Measurements from ENCODE around the gene SFMBT1.

Gene SFMBT1

DNA sequence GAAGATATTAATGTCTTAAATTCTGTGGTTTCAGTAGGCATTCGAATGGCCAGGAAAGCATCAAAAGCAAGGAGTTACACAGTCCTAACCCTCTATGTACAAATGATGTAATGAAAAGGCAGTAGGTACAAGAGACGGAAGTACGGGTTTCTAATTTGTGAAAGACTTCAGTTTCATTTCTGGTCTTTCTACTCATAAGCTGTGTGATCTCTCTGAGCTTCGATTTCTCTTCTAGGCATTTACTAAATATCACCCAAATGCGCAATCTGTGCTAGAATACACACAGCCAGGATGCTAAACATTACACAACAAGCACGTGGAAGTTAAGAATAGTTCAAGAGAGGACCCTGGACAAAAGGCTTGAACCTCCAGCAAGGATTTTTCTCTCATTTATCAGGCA lies 130.6 kb downstream of the SFMBT1 start:
- no peak for ATAC-seq

DNA sequence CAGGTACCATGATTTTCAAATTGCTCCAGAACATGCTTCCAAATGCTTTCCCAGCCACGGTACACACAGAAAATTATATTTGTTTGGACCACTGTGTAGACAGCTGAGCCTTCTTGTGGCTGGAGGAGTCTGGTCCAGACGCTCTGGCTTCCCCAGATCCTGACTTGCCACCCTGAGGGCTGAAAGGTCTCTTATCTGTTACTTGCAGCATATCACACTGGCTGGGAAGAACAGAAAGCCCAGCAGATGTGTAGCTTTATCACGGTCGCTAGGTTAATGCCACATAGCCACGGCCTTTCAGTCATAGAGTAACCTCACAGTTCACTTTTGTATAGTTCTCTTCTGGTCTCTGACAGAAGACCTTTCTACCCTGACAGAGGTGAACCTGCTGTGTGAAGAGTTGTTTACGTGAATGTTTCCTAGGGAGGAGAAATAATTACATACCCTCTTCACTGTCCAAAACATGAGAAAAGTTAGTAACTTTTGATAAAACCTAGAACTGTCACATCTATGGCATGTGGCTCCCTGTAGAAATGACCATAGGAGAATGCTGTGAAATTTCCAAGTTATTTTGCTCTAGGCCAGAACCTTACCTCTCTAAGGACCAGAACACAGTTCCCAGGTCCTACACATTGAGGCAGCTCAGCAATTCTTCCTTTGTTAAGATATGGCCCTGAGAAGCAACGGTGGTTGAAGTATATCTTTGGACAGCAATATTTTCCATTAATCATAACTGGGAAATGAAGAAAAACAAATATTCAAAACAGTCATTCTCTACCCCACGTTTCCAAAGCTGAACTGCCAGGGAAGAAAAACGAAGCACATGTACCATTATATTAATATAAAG lies 132.8 kb downstream of the SFMBT1 start:
- ATAC-seq: no peak

DNA sequence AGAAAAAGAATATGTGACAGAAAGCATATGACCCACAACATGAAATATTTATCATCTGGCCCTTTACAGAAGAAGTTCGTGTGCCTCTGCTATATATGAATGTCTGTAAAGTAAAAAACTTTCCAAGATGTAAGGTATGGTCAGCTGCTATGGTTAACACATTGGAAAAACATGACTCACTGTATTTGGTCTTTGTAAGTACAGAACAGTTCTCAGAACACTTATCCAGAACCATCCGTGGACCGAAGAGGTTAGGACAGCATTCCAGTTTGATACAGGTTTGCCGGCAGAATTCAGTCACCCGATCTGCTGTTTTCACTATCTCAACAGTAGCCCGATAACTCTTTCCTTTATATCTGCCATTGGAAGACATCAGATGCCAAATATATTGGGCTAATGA lies 135.1 kb downstream of the SFMBT1 start:
- ATAC-seq: no peak

DNA sequence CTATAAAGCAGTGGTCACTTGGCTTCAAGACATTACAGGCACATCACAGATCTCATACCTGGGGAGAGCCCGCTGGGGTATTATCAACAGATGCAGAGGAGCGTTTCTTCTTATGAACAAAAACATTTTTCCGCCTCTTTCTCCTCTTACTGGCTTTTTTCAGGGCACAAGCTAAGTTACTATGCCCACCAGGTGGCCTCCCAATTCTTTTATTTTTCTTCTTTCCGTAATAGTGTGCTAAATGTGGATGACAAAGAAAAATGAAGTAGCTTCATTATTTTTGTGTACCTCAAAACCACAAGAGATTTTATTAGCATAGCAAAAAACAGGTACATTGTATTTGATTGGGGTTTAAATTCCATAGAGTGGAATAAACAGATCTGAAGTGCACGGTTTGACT lies 138.4 kb downstream of the SFMBT1 start:
- ATAC-seq: no peak

DNA sequence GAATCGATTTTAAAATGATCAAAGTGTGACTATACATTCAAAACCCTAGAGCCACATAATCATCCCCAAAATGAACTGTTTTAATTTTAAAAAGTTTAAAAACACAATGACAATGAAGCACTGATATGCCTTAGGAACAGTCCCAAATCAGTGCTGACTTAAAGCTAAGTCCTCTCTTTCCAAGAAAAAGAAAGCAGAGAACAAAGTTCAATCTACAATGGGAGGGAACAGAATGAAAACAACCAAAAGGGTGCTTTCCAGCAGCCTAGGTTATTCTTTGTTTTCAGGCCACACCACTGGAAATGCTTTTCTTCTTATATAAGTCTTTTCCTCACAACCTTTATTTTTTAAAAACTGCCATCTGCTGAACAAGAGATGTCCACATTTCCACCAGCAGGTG lies 141.3 kb downstream of the SFMBT1 start:
- no peak for ATAC-seq

DNA sequence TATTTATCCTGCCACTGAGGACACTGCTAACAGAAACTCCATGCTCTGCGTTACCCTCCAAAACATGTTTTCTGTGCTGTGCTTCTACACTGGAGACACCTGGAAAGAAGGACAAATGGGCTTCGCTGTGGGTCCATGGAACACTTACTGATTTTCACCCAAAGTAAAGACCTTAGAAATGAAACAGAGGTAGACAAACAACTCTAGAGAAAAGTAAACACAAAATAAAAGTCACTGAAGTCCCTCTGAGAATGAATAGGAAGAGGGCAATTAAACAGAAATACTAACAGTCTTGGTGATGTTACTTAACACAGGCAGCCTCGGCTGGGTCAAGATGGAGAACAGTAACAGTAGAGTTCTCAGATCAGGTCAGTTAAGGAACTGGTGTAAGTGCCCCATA lies 141.9 kb downstream of the SFMBT1 start:
- no peak for ATAC-seq

DNA sequence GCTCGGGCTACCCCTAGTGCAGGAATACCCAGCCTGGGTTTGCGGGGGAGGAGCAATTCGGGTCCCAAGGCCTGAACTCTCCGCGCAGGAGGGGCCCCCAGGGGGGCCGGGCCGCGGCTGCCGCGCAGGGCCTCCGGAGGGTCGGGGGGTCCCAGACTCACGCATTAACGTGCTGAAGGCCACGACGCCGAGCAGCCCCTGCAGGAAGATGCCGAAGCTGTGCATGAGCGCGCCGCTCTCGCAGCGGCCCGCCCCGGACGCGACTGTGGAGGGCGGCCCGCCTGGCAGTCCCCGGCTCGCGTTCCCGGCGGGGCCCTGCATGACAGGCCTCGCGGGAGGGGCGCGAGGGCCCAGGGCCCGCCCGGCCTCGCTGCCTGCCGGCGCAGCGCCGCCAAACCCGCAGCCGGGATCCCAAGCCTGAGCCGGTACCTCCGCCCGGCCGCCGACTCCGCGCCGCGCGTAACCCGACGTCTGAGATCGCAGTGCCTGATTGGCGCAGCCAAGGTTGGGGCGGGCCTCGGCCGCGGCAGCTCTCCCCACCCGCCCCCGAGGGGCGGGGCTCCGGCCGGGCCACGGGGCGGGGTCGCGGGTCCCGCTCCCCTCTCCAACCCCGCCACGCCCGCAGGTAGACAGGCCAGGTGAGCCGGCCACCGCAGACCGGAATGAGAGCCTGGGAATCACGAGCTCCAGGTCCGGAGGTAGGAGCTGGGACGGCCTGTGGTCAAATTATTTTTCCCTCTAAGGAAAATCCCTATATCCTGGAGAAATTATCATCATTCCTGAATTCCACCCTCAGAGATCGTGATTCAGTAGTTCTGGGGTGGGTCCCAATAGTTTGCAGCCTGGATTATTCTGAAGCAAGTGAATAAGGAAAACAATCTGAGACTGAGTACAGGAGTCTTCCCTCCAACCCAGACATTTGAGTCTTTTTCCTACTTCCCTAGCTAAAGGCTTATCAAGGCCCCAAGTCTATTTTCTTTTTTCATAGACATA lies 148.4 kb downstream of the SFMBT1 start, which contains the start of gene STIMATE:
Gene STIMATE (minus strand): TSS at position 419 of the 993 bp plus-strand sequence. CDS start 98 bp downstream, at position 321.
- ATAC-seq: peak; percentile 77 to 81

DNA sequence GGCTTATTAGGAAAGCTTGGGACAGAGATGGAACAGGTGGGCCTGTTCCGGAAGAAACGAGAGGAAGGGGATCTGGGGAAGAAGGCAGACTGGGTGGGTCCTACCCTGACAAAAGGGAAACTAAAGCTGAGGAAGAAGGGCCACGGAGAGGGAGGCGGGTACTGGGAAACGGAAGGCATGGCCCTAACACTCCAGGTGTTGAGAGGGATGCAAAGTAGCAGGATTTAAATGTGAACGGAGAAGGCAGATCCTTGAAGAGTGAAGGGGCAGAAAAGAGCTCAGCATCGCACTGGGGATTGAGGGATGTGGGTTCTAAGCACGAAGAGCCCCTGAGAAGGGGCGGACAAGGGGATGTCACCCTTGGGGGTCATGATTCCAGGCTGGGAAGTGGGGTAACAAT lies 149.3 kb downstream of the SFMBT1 start:
- ATAC-seq: no peak

DNA sequence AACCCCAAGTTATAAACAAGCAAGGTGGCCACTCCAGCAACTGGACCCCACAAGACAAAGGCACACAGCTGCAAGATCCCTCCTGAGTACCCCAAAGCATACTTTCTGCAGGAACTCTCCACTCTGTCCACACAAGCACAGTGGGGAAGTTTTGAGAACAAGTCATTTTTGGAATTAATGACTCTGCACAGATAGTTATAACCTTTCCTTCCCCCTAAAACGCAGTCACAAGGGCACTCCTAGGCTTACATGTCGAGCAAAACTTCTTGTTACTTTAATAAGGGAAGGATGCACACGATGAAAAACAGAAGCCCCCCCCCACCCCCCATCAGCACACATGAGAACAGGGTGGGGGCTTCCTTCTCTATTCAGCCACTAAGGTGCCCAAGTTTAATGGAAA lies 149.7 kb downstream of the SFMBT1 start:
- no peak for ATAC-seq

DNA sequence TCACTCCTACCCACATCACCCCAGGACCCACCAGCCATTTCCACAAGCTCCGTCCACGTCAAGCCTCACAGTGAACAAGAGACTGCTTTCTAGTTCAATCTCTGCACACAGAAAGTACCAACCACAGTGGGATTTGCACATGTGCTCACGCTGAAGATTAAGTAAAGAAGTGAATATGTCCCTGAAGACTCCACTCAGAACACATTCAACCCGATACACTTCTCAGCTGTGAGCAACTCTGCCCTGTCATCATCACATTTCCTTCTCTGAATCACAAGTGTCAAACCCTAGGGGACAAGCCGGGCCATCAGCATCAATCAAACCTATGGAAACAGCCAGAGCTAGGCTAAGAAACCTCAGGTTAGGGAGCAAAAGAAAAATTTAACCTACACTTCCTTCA lies 150.5 kb downstream of the SFMBT1 start:
- peak; percentile 54 to 63 for ATAC-seq

DNA sequence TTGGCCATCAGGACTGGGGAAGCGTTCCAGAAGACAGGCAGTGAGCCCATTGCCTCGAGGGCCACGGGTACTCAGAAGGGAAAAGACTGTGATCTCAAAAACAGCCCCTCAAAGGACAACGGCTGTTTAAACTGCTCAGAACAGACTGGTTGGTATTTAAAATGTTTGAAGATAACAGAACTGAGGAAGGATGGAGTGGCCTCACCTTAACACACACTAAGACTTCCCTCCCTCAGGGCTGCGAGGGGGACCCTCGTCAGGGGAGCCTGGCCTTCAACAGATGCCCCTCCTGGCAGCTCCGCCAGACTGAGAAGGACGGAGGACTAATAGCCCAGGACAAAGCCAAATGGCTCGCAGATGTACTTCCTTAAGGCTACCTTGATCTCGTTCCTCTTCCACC lies 151.1 kb downstream of the SFMBT1 start:
- no peak for ATAC-seq

DNA sequence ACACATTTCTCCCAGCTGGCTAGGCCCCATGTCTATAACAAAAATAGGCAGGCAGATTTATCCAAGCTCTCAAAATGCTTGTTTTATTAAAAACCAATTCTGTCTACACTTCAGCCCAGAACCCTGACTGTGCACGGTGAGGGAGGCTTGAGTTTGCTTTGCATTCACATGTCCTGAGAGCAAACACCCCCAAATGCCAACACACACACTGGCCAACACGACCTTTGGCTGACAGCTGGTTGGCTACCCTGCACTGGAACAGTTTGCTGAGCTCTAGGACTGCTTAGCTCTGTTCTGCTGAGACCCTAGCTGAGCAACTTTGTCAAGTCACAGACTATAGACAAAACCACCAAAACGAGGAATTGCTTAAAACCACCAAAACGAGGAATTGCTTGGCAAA lies 152.2 kb downstream of the SFMBT1 start:
- no peak for ATAC-seq

DNA sequence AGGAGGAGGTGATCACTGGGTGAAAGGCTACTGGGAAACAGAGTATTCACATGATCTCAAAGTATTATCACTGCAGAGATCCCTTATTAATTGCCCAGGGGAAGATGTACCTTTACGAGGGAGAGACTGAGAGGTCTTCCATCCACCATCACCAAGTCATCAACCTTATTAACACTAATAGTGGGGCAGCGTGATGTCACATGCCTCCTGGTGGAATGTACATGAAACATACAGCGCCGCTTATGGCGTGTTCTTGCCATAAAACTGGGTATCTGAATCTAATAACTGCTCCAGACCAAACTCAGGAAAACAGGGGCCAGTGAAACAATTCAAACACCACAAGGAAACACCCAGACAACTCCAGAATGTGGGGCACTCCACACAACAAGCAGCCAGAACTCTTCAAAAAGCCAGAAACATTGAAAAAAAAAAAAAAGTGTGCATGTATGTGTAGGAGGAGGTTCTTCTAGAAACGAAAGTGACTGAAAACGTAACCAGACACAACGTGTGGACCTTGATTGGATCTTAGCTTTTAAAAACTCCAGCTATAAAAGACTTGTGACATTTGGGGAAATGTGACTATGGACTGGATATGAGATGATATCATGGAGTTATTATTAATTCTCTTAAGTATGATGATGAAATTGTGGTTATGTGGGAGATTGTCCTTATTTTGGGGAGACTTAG lies 153.1 kb downstream of the SFMBT1 start:
- peak; percentile 24 to 27 for ATAC-seq

DNA sequence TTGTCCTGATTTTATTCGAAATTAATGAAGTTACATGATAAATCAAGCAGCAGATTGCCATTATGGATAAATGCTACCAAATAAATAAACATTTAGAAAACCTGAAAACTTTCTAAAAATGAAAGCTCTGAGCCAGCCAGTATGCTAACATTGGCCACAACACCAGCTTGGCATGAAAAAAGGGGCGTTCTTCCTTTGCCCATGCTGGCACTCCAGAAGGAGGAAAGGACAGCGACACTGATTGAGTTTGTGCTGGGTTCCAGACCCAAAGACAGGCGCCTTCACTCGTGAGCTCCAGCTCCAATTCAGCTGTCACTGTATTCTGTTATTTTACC lies 153.6 kb downstream of the SFMBT1 start:
- no peak for ATAC-seq

DNA sequence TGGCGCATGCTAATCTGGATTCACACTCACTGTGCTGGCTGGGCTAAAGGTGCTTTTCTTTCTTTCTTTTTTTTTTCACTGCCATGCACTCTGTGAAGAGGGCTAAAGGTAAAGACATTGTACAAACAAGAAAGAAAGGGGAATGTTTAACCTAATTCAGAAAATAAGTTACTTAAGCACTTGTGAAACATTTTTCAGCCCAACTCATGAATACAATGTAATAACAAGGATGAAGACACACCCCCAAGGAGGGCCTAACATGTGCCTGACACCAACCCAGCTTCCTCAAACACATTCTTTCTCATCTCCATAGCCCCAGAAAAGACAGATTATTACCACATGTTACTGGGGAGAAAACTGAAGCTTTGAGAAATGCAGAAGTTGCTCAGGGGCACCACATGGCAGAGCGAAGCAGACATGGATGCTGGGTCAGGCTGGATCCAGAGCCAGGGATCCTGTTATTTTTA lies 154.2 kb downstream of the SFMBT1 start:
- ATAC-seq: no peak

DNA sequence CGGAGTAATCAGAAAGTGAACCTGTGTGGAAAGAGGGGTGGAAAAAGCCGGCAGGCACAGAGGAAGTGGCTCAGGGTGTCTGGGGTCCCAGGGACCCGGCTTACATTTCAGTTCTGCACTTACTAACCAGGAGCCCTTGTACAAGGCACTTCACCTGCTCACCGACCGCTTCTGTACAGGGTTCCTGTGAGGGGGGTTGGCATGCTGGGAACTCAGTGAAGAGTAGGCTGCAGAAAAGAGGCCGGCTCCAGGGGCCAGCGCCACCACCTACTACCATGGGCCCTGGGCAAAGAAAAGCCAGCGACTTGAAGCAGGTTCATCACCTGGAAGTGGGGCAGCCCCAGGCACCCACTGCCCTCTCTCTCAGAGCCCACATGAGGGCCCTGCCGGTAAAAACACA lies 154.7 kb downstream of the SFMBT1 start:
- ATAC-seq: peak; percentile 60 to 65

DNA sequence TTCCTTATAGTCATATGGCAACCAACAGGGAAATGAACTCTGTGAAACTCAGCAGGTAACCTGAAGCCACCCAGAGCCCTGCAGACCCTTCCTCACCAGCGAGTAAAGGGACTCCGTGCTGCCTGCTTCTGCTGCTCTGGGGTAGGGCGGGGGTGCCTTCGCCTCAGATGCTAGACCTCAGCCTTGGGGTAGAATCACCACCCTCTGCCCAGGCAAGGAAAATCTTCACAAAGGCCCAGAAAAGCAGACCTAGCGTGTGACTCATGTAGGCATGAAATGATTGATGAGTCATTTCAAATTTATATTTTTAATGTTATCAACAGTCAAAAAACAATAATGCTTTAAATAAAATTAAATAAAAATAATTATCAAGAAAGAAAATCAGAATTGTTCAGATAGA lies 155.1 kb downstream of the SFMBT1 start:
- peak; percentile 48 to 50 for ATAC-seq

DNA sequence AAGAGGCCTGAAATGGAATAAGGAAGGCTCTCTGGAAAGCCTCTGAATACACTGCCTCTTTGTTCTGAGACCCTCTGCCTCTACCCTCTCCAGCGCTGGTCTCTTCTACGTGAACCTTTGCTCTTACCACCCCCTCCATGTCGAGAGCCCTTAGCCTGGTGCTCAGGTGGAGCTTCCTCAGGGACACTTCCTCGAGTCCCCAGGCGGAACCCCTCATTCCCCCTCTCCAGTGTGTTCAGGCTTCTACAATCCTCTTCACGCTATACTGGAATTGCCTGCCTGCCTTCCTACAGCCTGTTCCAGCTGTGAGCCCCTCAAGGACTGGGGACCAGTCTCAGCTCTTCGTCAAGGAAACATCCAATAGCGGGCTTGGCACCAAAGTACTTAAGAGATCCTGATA lies 156.0 kb downstream of the SFMBT1 start:
- no peak for ATAC-seq

DNA sequence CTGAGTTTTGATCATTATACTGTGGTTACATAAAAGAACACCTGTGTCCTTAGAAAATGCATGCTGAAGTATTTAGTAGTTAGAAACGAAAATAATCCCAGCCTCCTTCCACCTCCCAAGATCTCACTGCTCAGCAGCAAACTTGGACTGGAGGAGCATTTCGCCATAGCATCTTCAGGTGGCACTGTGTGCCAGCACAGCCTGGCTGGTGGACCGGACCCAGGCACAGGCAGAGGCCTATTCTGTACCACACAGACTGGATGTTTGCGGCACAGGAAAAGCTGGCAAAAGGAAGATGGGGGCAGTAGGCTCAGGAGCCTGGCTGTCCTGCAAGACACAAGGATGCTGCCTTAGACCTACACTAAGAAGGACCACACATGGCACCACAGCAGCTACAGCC lies 158.7 kb downstream of the SFMBT1 start:
- ATAC-seq: no peak

DNA sequence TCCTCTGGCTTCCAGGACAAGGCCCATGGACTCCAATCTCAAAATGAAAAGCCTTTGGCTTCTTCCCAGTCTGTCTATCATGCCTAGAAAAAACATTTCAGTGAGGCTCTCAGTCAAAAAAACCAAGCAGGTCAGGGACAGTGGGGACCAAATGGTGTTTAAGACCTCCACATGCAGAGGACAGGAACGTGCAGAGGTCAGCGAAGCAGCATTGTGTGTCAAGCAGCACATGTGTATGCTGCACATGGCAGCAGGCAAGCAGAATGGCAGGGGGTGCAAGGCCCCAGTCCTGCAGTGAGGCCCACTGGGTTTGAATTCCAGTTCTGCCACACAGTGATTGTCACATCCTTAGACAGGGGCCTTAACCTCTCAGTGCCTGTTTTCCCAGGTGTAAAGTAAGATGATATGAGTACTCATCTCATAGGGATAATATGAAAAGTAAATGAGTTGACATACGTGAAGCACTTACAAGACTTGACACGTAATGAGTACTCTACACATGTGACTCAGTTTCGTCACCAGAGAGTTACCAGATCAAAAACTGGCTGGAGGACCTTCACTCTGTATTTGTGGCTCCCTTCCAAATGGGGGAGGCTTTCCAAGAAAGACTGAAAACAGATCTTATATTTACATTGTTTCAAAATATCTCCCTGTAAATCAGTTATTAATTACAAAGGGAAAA lies 159.7 kb downstream of the SFMBT1 start:
- ATAC-seq: no peak

DNA sequence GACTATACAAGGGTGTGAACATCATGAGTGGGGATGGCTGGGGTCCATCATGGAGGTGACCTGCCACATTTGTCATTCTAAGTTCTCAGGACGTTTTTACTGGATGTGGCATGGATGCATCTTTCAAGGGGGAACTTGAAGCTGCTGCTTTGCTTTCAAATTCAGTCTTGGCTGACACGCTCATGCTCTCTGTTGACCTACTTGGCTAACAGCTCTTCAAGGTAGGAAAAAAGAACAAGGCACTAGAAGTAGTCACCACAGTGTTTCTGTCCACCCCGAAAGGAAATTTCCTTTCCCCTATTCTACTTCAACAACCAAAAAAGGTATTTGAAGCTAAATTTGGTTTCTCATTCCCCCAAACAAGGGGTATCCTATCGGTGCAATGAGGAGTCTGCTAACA lies 163.5 kb downstream of the SFMBT1 start:
- ATAC-seq: no peak

DNA sequence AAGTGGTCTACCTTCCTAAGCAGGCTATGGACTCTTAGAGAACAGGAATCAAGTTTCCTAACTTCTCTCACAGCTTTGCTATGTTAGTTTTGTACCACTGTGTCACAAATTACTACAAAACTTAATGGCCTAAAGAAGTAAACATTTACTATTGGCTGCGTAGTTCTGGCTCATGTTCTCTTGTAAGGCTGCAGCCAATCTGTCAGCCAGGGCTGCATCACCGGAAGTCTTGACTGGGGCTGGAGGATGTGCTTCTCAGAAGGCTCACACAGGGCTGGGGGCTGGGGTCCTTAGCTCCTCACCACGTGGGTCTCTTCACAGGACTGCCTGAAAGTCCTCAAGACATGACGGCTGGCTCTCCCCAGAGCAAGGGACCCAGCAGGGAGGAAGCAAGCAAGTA lies 164.0 kb downstream of the SFMBT1 start:
- no peak for ATAC-seq
